ENCODE data around the gene KRT84.

Gene KRT84, protein sequence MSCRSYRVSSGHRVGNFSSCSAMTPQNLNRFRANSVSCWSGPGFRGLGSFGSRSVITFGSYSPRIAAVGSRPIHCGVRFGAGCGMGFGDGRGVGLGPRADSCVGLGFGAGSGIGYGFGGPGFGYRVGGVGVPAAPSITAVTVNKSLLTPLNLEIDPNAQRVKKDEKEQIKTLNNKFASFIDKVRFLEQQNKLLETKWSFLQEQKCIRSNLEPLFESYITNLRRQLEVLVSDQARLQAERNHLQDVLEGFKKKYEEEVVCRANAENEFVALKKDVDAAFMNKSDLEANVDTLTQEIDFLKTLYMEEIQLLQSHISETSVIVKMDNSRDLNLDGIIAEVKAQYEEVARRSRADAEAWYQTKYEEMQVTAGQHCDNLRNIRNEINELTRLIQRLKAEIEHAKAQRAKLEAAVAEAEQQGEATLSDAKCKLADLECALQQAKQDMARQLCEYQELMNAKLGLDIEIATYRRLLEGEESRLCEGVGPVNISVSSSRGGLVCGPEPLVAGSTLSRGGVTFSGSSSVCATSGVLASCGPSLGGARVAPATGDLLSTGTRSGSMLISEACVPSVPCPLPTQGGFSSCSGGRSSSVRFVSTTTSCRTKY

GRCh38 chr12:52385226-52385702, at the start of gene KRT84:
Gene KRT84 (minus strand): TSS chr12:52385652. CDS start chr12:52385585, 67 bp downstream.
- ATAC-seq (replicated peaks) (no peak), DNase-seq (no peak)
- Mint-ChIP-seq H3K27me3 (peaks cover 15 to 25% of the 10 kb centered on the region in 2 donors), H3K4me1 (peaks cover 9 to 11% of the 10 kb centered on the region in 2 donors), H3K9me3 (no peaks in the 10 kb centered on the region), H3K27ac (no peak within 1 kb of the TSS), H3K36me3 (no peaks in the 10 kb centered on the region), H3K4me3 (no peak within 1 kb of the TSS)

- no peak for DNase-seq
- no peak overlapping the region for H3K4me3 Mint-ChIP-seq
- no peaks in the 10 kb centered on the region for H3K4me1 Mint-ChIP-seq
- no peaks in the 10 kb centered on the region for H3K36me3 Mint-ChIP-seq
- no peaks in the 10 kb centered on the region for H3K9me3 Mint-ChIP-seq
- ATAC-seq (replicated peaks), result no peak
- no peak overlapping the region for H3K27ac Mint-ChIP-seq
- H3K27me3 Mint-ChIP-seq, result peaks cover 18 to 19% of the 10 kb centered on the region in 2 donors
Observed at GRCh38 chr12:52434760-52435530, 49.5 kb upstream of the KRT84 start.

GRCh38 chr12:52434081-52434733, 48.8 kb upstream of the KRT84 start, which contains the start of gene KRT75:
Gene KRT75 (minus strand): TSS chr12:52434371. CDS start chr12:52434304, 67 bp downstream.
- ATAC-seq (replicated peaks) (no peak), DNase-seq (no peak)
- no peak within 1 kb of the TSS for H3K4me3 Mint-ChIP-seq
- H3K27ac Mint-ChIP-seq, result no peak within 1 kb of the TSS
- no peaks in the 10 kb centered on the region for H3K36me3 Mint-ChIP-seq
- H3K27me3 Mint-ChIP-seq, result peaks cover 13 to 19% of the 10 kb centered on the region in 2 donors
- H3K4me1 Mint-ChIP-seq, result no peaks in the 10 kb centered on the region
- H3K9me3 Mint-ChIP-seq, result no peaks in the 10 kb centered on the region

DNA sequence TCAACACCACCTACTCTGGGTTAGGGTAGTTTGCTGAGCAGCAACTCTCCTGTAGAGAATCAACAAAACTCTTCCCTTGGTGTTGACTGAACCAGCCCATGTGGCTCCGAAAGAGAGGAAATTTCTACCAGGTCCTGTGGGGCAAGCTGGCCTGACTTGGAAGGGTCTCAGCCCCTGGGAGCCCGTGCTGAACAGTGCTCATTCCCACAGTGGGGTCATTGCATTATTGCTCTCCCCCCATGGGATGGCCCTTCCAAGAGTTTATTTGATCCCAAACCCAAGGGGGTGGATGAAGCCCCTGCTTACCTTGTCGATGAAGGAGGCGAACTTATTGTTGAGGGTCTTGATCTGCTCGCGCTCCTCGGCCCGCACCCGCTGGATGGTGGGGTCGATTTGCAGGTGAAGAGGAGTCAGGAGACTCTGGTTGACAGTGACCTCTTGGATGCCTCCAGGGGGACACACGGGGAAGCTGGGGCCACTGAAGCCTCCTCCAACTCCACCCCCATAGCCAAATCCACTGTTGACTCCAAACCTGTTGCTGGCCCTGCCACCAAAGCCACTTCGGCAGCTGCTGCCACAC, 48.1 kb upstream of the KRT84 start:
- DNase-seq (no peak), ATAC-seq (replicated peaks) (no peak)
- Mint-ChIP-seq H3K27me3 (peaks cover 18 to 24% of the 10 kb centered on the region in 2 donors), H3K4me3 (no peak overlapping the region), H3K4me1 (no peaks in the 10 kb centered on the region), H3K9me3 (no peaks in the 10 kb centered on the region), H3K36me3 (no peaks in the 10 kb centered on the region), H3K27ac (no peak overlapping the region)

- no peaks in the 10 kb centered on the region for H3K4me1 Mint-ChIP-seq
- peaks cover 22 to 28% of the 10 kb centered on the region in 2 donors for H3K27me3 Mint-ChIP-seq
Observed at GRCh38 chr12:52432559-52433207, 47.2 kb upstream of the KRT84 start.

DNA sequence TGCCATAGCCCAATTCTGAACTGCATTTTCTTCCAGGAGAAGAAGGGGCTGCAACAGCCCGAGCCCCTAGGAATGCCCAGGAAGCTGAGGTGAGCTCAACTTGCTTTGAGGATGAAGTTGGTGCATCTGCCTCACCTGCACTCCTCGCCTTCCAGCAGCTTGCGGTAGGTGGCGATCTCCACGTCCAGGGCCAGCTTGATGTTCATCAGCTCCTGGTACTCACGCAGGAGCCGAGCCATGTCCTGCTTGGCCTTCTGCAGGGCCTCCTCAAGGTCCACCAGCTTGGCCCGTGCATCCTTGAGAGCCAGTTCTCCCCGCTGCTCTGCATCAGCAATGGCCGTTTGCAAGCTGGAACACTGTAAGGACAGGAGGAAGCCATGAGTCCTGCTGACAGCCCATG, 42.7 kb upstream of the KRT84 start:
- H3K4me1 Mint-ChIP-seq, result no peaks in the 10 kb centered on the region
- no peak overlapping the region for H3K27ac Mint-ChIP-seq
- no peak overlapping the region for H3K4me3 Mint-ChIP-seq
- peaks cover 29 to 45% of the 10 kb centered on the region in 2 donors for H3K27me3 Mint-ChIP-seq
- DNase-seq, result no peak
- no peak for ATAC-seq (replicated peaks)
- H3K36me3 Mint-ChIP-seq, result no peaks in the 10 kb centered on the region
- no peaks in the 10 kb centered on the region for H3K9me3 Mint-ChIP-seq

More at GRCh38 chr12:52432559-52433207, 47.2 kb upstream of the KRT84 start:
- DNase-seq, result no peak
- Mint-ChIP-seq H3K4me3 (no peak overlapping the region), H3K9me3 (no peaks in the 10 kb centered on the region), H3K27ac (no peak overlapping the region), H3K36me3 (no peaks in the 10 kb centered on the region)
- no peak for ATAC-seq (replicated peaks)

DNA sequence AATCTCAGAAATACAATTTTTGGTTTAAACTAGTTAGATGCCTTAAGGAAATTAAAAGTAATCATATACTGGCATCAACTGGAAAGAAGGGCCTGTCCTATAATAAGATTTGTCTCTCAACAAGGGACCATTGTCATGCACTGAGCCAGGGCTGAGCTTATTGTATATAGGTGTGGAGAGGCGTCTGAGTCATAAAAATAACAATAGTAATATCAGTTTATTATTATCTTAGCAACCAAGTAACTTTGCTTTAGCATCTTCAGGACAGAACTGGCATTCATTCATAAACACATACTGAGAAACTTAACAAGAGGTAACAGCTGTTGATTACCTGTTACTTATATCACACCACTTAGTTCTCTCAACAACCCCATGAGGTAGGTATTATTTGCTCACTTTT, 41.6 kb upstream of the KRT84 start:
- no peaks in the 10 kb centered on the region for H3K36me3 Mint-ChIP-seq
- DNase-seq, result no peak
- no peaks in the 10 kb centered on the region for H3K9me3 Mint-ChIP-seq
- no peak overlapping the region for H3K27ac Mint-ChIP-seq
- ATAC-seq (replicated peaks), result no peak
- H3K4me3 Mint-ChIP-seq, result no peak overlapping the region
- no peaks in the 10 kb centered on the region for H3K4me1 Mint-ChIP-seq
- peaks cover 31 to 46% of the 10 kb centered on the region in 2 donors for H3K27me3 Mint-ChIP-seq

- no peak for DNase-seq
- Mint-ChIP-seq H3K27ac (no peak overlapping the region), H3K9me3 (no peaks in the 10 kb centered on the region), H3K36me3 (no peaks in the 10 kb centered on the region), H3K4me1 (no peaks in the 10 kb centered on the region), H3K4me3 (no peak overlapping the region), H3K27me3 (peaks cover 31 to 39% of the 10 kb centered on the region in 2 donors)
- ATAC-seq (replicated peaks), result no peak
Observed at GRCh38 chr12:52426034-52426433, 40.6 kb upstream of the KRT84 start.

DNA sequence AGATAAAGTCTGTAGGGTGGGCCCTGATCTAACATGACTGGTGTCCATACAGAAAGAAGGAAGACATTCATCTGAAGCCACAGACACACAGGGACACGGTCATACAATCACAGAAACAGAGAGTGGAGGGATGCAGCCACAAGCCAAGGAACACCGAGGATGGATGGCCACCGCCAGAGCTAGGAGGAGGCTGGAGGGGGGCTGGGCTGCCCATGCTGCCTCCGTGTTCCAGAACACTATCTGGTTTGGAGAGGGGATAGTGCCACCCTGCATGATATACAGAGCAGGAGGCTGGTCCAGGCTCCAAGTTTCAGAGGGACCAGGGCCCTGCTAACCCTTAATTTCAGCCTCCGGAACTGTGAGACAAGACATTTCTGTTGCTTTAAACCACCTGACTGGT, 40.0 kb upstream of the KRT84 start:
- Mint-ChIP-seq H3K4me1 (no peaks in the 10 kb centered on the region), H3K27ac (no peak overlapping the region), H3K4me3 (no peak overlapping the region), H3K36me3 (no peaks in the 10 kb centered on the region), H3K27me3 (peaks cover 31 to 34% of the 10 kb centered on the region in 2 donors), H3K9me3 (no peaks in the 10 kb centered on the region)
- ATAC-seq (replicated peaks) (no peak), DNase-seq (no peak)

DNA sequence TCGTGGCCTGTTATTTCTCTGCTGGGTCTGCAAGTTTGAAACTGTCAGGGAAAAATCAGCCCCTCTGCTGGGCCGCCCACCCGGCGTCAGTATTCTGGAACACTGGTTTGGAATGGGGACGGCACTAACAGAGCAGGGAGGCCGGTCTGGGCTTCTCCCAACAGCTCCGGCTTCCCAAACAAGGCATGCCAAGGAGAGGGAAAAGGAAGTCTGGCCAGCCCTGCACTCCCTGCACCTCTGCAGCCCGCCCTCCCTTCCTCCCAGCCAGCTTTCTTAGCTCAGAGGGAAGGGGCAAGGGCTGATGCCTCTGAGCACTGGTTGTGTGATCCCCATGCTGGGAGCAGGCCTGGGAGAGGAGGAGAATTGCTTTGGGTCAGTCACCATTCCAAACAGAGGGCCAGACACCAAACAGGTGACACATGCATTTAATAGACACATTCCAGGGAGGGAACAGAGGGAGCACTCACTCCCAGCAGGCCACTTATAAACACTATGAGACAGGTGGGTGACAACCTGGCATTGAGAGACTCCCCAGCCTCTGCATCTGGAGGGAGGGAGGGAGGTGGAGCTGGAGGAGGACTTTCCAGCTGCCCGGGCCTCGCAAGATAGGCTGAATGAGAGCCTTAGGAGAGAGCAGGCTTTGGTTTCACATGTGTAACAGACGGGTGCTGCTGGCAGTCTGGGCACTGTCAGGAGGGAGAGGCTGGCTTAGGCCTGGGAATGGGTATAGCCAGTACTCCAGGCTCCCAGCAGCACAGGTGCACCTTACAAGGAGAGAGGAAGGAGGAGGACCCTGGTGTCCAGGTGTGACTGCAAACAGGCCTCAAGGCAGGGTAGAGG, 38.4 kb upstream of the KRT84 start:
- Mint-ChIP-seq H3K27me3 (peaks cover 32 to 39% of the 10 kb centered on the region in 2 donors), H3K27ac (no peak overlapping the region)

GRCh38 chr12:52423035-52423434, 37.6 kb upstream of the KRT84 start:
- peaks cover 0 to 8% of the 10 kb centered on the region in 2 donors for H3K4me1 Mint-ChIP-seq
- H3K27ac Mint-ChIP-seq, result no peak overlapping the region
- no peak for ATAC-seq (replicated peaks)
- DNase-seq, result no peak
- H3K36me3 Mint-ChIP-seq, result no peaks in the 10 kb centered on the region
- no peaks in the 10 kb centered on the region for H3K9me3 Mint-ChIP-seq
- H3K27me3 Mint-ChIP-seq, result peaks cover 25 to 32% of the 10 kb centered on the region in 2 donors
- no peak overlapping the region for H3K4me3 Mint-ChIP-seq

More for the DNA sequence above, 38.4 kb upstream of the KRT84 start:
- H3K4me1 Mint-ChIP-seq, result peaks cover 0 to 8% of the 10 kb centered on the region in 2 donors
- H3K4me3 Mint-ChIP-seq, result no peak overlapping the region
- DNase-seq (no peak), ATAC-seq (replicated peaks) (no peak)
- no peaks in the 10 kb centered on the region for H3K36me3 Mint-ChIP-seq
- no peaks in the 10 kb centered on the region for H3K9me3 Mint-ChIP-seq

DNA sequence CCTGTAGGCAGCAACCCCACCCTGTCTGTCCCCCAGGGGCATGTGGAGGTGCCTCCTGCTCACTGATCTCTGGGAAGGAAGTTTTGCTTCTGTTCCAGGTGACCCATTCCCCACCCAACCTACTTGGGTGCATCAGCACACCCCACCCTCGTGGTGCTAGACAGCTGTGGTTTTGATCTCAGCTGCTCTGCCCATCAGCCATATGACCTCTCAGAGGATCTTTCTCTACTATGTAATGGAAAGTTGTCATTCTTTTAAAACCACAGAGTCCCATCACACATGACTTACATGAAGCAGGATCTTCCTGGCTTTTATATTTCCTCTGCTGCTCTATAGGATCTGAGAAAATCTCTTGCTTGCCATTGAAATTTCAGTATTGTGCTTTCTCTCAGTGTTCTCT, 34.2 kb upstream of the KRT84 start:
- Mint-ChIP-seq H3K27ac (no peak overlapping the region), H3K4me1 (peaks cover 0 to 8% of the 10 kb centered on the region in 2 donors), H3K27me3 (peaks cover 33 to 39% of the 10 kb centered on the region in 2 donors), H3K9me3 (no peaks in the 10 kb centered on the region), H3K4me3 (no peak overlapping the region), H3K36me3 (no peaks in the 10 kb centered on the region)
- ATAC-seq (replicated peaks), result no peak
- DNase-seq, result no peak

All from stimulated activated naive B cell treated with anti-CD40 and anti-IgM and Interleukin-4, amounts not matched to agents 10 μg/mL and 1 μg/mL and 100 μg/mL, for 72 hours (primary cell).